NOMO-1 (cell line): ENCODE data around the gene ATP8B4.
"Not testable (repeated sequence)": the region's sequence is repeated elsewhere in the genome, so short reads cannot be mapped to it uniquely, and the experiment has no call there.

Source experiments
- DNase-seq, 2 experiments: peaks; one replicate each; lab custom pipeline; 2025; ENCODE audit not compliant: unreplicated experiment in 2 of 2; lab: John Stamatoyannopoulos, UW

Gene ATP8B4, protein sequence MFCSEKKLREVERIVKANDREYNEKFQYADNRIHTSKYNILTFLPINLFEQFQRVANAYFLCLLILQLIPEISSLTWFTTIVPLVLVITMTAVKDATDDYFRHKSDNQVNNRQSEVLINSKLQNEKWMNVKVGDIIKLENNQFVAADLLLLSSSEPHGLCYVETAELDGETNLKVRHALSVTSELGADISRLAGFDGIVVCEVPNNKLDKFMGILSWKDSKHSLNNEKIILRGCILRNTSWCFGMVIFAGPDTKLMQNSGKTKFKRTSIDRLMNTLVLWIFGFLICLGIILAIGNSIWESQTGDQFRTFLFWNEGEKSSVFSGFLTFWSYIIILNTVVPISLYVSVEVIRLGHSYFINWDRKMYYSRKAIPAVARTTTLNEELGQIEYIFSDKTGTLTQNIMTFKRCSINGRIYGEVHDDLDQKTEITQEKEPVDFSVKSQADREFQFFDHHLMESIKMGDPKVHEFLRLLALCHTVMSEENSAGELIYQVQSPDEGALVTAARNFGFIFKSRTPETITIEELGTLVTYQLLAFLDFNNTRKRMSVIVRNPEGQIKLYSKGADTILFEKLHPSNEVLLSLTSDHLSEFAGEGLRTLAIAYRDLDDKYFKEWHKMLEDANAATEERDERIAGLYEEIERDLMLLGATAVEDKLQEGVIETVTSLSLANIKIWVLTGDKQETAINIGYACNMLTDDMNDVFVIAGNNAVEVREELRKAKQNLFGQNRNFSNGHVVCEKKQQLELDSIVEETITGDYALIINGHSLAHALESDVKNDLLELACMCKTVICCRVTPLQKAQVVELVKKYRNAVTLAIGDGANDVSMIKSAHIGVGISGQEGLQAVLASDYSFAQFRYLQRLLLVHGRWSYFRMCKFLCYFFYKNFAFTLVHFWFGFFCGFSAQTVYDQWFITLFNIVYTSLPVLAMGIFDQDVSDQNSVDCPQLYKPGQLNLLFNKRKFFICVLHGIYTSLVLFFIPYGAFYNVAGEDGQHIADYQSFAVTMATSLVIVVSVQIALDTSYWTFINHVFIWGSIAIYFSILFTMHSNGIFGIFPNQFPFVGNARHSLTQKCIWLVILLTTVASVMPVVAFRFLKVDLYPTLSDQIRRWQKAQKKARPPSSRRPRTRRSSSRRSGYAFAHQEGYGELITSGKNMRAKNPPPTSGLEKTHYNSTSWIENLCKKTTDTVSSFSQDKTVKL

GRCh38 chr15:50119063-50120040, at the start of gene ATP8B4:
Gene ATP8B4, minus strand, starts transcription at chr15:50119233. Its CDS starts 12,267 bp downstream, at chr15:50106966.
- DNase-seq: peak; percentile 63 to 64

GRCh38 chr15:50168379-50168778, 49.3 kb upstream of the ATP8B4 start:
- DNase-seq: no peak

GRCh38 chr15:50167110-50167509, 48.1 kb upstream of the ATP8B4 start:
- DNase-seq: no peak

DNA sequence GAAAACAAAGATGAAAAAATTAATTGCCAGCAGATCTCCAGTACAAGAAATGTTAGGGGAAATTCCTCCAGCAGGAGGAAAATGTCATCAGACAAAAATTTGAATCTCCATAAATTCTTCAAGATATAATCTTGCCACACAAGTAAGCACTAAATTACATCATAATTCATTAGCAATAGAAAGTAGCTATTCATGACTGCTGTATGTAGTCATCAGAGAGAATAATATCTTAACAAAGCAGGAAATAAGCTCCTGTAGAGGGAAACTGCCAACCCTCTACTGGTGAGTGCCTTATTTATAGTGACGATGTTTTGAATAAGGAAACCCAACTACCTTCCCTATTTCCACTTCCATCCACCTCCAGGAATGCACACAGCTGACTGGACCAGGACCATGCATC, 47.2 kb upstream of the ATP8B4 start:
- DNase-seq: peak in 1 of 2 experiments; percentile 26

GRCh38 chr15:50164458-50164857, 45.4 kb upstream of the ATP8B4 start:
- no peak for DNase-seq

DNA sequence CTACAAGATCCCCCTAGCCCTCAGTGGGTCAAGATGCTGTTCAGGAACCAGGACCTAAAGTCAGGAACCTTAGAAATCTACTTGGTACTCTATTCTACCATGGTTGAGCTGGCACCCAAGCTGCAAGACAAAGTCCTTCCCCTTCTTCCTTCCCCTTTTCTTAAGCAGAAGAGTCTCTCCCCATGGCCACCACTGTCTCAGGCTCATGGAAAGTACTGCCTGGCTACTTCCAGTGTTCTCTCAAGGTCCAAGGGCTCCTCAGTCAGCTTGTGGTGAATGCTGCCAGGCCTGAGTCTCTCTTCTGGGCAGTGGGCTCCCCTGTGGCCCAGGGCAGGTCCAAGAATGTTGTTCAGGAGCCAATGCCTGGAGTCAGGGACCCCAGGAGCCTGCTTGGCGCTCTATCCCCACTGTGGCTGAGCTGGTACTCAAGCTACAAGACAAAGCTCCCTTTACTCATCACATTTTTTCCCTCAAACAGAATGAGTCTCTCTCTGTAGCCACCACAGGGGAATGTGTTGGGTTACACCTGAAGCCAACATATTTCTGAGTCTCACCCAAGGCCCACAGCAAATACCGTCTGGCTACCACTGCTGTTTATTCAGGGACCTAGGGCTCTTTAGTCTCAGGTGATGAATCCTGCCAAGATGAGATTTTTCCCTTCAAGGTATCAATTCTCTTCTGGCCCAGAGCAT, 44.8 kb upstream of the ATP8B4 start:
- DNase-seq: peak; percentile 9 to 67

- no peak for DNase-seq
Measured at GRCh38 chr15:50162969-50163718, 44.1 kb upstream of the ATP8B4 start.

- not testable (repeated sequence) for DNase-seq
Measured at GRCh38 chr15:50158236-50158635, 39.2 kb upstream of the ATP8B4 start.

- DNase-seq: no peak
Measured at GRCh38 chr15:50151476-50151875, 32.4 kb upstream of the ATP8B4 start.

GRCh38 chr15:50150851-50151250, 31.8 kb upstream of the ATP8B4 start:
- no peak for DNase-seq

DNA sequence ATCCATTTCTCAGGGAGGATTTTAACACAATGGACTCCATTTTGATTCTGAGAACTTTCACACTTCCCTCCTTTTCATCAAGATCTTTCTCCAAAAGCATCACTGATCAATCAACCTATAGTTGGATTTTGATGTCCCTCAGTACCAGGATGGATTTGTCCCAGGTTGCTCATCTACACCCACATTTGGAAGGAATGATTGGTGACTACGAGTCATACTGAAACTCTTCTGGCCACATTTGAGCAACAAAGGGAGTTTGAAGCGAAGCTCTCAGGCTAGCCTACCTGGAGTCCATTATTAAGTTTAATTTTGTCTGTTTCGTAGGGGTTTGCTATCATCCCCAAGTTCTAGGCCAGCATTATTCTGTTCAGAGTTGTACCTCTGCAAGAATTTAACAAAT, 31.3 kb upstream of the ATP8B4 start:
- DNase-seq: no peak

- no peak for DNase-seq
Measured at GRCh38 chr15:50149090-50149489, 30.1 kb upstream of the ATP8B4 start.

DNA sequence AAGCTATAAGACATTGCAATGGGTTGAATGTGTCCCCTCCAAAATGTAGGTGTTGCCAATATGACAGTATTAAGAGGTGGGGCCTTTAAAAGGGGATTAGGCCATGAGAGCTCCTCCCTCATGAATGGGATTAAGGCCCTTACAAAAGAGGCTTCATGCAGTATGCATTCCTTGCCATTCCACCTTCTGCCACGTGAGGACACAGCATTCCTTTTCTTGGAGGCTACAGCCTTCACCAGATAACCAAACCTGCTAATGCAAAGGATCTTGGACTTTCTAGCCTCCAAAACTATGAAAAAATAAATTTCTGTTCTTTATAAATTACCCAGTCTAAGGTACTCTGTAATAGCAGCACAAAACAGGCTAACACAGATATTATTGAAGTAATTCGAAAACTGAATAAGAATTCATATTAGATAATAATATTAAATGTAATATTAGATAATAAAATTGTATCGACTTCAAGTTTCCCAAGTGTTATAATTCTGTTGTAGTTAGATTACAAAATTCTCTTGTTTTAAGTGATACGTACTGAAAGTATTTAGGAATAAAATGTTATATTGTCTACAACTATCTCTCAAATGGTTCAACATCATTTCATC, 29.4 kb upstream of the ATP8B4 start:
- DNase-seq: no peak

DNA sequence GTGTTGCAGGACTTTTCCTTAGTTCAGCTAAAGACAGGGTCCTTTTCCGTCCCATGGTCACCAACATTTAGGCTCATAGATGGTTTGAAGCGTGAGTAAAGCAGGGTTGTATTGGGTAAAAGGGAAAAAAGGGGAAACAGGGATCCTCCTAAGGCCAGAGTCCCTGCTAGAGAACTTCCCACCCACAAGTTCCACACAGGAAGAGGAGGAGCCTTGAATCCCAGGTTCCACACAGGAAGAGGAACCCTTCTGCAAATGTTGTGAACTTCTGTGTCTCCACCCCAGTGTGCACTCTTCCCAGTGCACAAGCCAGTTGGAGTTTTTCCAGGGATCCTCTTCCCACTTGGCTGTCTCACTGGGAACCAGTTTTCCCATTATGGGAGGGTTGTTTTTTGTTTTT, 27.6 kb upstream of the ATP8B4 start:
- no peak for DNase-seq

- peak; percentile 27 to 49 for DNase-seq
Measured at GRCh38 chr15:50145451-50145872, 26.4 kb upstream of the ATP8B4 start.

- no peak for DNase-seq
Measured at GRCh38 chr15:50144341-50145120, 25.5 kb upstream of the ATP8B4 start.

- DNase-seq: no peak
Measured at GRCh38 chr15:50143255-50143860, 24.3 kb upstream of the ATP8B4 start.
